Measurements from ENCODE around the gene NDUFB11.

Gene NDUFB11

DNA sequence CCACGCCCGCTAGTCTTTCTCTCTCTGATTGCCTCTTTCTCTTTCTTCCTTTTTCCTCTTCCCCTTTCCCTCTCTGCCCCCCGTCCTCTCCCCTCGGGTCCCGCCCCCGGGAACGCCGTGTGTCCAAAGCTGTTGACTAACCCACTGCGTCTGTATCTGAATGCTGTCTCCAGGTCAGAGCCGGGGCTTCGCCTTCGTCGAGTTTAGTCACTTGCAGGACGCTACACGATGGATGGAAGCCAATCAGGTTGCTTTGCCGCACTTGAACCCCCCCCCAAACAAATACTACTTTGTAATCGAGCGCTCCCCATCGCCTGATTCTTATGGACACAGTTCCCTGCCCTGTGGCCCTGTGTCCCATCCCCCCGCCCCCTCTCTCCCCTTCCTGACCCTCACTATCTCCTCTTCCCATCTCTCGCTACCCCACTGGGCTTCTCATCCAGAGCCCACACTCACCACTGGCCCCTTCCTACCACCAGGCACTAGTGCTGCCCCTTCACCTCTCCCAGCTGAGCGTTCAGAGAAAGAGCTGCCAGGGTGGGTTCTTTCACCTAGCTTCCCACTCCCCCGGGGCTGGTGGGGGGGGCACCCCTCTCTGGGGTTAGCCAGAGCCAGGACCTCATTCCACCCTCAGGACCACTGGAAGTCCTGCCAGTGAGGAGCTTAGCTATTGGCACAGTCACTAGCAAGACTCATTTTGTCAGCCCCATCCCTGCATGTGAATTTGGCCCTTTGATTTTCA, 30.5 kb upstream of the NDUFB11 start:
- no peak for DNase-seq

- no peak for DNase-seq
Observed at GRCh38 chrX:47174376-47174775, 29.9 kb upstream of the NDUFB11 start.

DNA sequence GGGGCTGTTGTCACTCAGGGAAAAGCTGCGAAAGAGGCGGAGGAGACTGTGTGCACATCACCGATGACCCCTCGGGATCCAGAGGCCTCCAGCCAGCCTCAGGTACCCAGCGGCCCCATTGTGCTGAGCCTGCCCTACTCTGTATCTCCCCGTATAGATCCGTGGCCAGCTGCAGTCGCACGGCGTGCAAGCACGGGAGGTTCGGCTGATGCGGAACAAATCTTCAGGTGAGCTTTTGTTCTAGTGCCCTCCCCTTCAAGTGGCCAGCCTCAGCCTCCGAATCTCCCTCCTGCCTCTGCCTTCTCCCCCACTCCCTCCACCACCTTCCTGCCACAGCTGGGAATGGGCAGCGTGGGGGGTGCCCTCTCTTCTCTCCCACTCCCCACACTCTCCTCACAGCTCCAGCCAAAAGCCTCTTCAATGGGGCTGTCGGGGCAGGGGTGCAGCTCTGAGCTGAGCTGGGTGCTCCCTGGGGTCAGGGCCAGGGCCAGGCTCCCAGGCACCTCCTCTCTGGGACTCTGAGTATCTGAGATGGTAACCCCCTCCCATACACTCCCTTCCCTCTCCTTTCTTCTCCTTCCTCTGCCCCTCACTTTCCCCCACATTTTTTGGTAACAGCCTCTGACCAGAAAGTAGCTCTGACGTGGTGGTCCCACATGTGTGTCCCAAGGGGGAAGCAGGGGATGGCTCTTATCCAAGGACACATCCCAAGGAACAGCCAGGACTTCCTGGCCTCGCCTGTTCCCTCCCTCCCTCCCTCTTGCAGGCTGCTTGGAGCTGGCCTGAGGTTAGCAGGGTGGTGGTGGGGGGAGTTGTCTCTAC, 28.7 kb upstream of the NDUFB11 start:
- no peak for DNase-seq

DNA sequence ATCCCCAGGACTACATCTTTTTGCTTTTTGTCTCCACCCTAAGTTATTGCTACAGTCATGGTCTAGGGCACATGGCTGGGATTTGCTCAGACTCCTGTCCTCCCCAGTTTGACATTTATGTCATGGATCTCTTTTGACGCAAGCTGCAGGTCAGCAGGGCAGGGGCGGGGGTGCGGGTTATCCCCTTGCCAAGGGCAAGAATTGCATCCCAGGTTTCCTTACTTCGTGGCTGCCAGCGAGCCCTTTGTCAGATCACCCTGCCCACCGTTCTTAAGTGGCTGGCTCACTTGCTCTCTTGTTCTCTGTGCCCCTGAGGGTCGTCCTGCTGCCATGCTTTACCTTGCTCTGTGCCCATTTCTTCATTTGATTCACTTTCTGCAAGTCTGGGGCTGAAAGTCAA, 28.0 kb upstream of the NDUFB11 start:
- DNase-seq: no peak

GRCh38 chrX:47171996-47172395, 27.5 kb upstream of the NDUFB11 start:
- no peak for DNase-seq

- DNase-seq: no peak
Observed at GRCh38 chrX:47170861-47171692, 26.6 kb upstream of the NDUFB11 start.

- no peak for DNase-seq
Observed at GRCh38 chrX:47169726-47170515, 25.4 kb upstream of the NDUFB11 start.

- DNase-seq: no peak
Observed at GRCh38 chrX:47169273-47169672, 24.8 kb upstream of the NDUFB11 start.

- no peak for DNase-seq
Observed at GRCh38 chrX:47168495-47169073, 24.1 kb upstream of the NDUFB11 start.

- no peak for DNase-seq
Observed at GRCh38 chrX:47166126-47166525, 21.6 kb upstream of the NDUFB11 start.

DNA sequence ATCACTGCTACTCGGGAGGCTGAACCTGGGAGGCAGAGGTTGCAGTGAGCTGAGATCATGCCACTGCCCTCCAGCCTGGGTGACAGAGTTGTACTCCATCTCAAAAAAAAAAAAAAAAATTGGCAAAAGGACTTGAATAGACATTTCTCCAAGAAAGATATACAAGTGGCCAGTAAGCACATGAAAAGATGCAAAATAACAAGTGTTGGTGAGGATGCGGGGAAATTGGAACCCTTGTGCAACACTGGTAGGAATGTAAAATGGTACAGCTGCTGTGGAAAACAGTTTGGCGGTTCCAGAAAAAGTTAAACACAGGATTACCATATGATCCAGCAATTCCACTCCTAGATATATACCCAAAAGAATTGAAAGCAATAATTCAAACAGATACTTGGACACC, 19.9 kb upstream of the NDUFB11 start:
- DNase-seq: no peak

DNA sequence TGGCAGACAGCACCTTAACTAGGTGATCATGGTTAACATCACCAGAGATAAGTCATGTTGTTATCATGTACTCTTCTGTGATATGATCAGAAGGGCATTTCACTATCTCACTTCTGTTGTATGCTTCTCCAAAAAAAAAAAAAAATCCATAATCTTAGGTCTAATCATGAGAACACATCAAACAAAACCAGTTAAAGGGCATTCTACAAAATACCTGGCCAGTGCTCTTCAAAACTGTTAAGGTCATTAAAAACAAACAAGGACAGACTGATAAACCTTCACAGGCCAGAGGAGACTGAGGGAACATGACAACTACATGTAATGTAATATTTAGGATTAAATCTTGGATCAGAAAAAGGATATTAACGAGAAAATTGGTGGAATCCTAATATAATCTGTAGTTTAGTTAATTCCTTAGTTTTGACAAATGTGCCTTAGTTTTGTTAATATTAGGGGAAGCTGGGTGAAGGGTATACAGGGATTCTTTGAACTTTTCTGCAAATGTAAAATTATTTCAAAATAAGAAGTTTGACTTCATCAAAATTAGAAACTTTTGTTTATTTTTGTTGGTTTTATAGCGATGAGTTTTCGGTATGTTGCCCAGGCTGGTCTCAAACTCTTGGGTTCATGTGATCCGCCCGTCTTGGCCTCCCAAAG, 18.6 kb upstream of the NDUFB11 start:
- DNase-seq: no peak

DNA sequence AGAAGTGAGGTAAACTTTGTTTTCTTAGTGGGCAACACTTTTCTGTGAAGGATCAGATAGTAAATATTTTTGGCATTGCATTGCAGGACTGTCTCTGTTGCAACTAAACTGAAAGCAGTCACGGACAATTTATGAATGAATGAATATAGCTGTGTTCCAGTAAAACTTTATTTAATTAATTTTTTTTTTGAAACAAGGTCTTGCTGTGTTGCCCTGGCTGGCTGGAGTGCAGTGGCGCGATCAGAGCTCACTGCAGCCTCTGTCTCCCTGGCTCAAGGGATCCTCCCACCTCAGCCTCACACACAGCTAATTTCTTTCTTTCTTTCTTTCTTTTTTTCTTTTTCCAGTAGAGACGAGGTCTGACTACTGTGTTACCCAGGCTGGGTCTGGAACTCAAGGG, 16.3 kb upstream of the NDUFB11 start:
- no peak for DNase-seq

GRCh38 chrX:47158781-47159180, 14.3 kb upstream of the NDUFB11 start:
- DNase-seq: no peak

GRCh38 chrX:47158131-47158530, 13.6 kb upstream of the NDUFB11 start:
- DNase-seq: no peak

DNA sequence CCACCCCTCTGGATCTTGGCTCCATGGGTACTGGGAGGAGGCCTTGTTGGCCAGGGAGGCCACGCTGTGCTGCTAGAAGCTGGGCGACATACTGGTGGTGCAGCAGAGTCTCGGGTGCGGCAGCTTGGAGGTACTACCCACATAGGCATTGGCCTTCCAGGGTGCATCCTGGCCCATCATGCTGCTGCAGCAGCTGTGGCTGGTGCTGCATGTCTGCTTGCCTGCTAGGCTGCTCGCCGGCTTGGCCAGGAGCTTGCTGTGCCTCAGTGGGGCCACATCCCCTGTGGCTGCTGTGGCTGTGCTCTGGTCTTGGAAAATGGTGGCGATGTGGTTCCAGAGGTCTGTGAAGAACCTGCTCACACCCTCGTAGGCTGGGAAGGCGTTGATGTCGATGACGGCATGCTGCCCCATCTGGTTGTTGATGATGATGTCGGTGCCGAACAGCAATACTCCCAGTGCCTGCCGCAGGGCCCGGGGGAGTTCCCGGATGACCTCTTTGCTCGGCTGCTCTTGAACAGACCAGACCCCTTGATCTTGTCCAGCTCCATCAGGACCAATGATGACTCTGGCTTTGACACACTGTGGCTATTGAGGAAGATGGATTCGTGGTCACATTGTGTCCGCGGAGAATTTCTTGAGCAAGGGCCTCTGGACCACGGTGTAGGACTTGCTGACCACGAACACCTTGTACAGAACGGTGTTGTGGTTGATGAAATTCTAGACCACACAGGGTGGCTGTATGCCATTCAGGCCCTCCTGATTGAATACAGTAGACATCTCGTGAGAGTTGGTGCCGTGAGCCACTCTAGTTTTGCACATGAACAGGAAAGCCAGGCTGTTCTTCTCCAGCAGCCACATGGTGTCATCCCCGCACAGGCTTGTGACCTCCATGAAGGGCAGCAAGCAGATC, 12.4 kb upstream of the NDUFB11 start:
- DNase-seq: no peak

DNA sequence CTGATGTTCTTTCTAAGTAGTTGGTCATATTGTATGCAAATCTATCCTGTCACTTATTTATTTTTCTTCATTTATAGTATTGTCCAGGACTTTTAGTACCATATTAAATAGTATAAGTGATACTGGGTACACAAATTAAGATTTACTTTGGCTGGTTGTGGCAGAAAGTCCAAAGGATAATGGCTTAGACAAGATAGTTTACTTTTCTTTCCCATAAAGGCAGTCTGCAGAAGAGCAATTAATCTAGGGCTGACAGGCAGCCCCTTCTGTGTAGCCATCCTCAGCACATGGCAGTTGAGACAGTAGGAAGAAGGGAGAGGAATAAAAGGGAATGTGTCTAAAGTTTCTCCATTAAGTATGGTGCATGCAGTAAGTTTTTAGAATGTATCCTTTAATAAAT, 6.9 kb upstream of the NDUFB11 start:
- no peak for DNase-seq

- no peak for DNase-seq
Observed at GRCh38 chrX:47148946-47149345, 4.4 kb upstream of the NDUFB11 start.

DNA sequence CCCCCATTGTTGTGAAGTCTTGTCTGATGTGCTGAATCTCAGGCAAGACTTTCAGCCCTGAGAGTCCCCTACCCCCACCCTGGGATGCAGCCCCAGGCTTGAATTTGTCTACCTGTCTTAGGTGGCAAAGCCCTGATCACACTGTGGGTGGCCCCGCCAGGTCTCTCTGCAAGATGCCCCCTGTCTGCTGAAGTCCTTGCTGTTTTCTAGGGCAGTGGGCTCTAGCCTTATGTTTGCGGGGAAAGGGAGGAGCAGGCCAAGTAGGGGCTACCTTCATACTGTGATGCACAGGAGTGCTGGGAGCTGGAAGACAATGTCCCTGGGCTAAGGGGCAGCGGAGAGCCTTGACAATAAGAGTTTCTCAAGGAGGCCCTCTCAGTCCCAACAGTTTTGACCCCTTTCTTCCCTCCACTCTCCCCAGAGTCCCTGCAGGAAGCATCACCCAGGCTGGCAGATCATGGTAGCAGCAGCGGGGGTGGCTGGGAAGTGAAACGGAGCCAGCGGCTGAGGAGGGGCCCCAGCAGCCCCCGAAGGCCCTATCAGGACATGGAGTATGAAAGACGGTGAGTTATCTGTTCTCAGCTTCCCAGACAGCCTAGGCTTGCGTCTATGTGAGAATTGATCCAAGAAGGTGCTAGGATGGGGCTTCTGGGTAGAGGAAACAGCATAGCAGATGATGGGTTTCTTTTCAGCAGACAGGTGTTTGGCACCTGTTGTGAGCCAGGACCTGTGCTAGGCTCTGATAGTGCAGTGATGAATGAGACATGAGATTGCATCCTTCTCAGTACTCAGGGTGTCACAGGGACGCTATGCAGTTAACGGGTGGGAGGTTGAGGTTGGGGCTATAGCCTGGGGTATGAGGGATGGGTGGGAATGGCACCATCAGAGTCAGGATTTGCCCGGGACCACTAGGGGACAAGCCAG, 2.7 kb upstream of the NDUFB11 start:
- no peak for DNase-seq

Measured in hippocampal formation (tissue), 2 donors.